Measurements from ENCODE around the gene IQGAP2.
"Not testable (repeated sequence)": the region's sequence is repeated elsewhere in the genome, so short reads cannot be mapped to it uniquely, and the experiment has no call there.

IQGAP2 gene

GRCh38 chr5:76402886-76403765 is at the start of gene IQGAP2:
IQGAP2 (plus strand) TSS chr5:76403285; CDS start chr5:76403546, 261 bp downstream.
- peak; percentile 14 for DNase-seq

- no peak for DNase-seq
Measured at GRCh38 chr5:76356887-76357286, 46.2 kb upstream of the IQGAP2 start.

DNA sequence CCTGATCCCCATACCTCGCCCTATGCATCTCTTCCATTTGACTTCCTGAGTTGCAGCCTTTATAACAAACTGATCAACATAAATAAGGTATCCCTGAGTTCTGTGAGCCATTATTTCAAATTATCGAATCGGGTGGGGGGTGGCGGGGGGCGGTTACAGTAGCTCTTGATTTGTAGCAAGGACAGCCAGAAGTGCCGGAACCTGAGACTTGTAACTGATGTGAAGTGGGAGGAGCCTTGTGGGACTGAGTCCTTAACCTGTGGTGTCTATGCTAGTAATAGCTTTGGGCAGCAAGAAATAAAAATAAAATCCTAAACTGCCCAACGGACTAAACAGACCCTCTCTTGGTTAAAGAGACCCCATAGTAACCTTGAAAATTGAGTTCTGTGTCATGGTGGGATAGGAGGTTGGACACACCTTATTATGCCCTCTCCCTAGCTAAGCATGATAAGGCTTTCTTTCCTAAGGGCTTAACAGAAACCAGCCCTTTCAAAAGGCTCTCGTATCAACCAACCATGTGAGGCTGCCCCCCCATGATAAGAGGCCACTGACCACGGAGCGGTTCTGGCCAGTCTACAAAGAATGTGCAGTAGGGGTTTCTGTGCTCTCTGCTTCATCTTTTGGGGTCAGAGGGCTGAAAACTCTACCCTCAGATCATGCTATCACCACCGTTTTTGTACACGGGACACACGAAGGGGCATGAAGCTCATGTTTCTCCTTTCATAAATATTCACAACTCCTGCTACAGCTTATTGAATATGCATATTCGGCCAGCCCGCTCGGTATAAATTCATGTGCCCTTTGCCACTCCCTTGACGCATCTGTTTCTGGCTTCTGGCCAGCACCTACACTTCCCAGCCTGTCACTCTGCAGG is 39.5 kb upstream of the IQGAP2 start:
- no peak for DNase-seq

GRCh38 chr5:76364226-76364589 is 38.9 kb upstream of the IQGAP2 start:
- DNase-seq: no peak

DNA sequence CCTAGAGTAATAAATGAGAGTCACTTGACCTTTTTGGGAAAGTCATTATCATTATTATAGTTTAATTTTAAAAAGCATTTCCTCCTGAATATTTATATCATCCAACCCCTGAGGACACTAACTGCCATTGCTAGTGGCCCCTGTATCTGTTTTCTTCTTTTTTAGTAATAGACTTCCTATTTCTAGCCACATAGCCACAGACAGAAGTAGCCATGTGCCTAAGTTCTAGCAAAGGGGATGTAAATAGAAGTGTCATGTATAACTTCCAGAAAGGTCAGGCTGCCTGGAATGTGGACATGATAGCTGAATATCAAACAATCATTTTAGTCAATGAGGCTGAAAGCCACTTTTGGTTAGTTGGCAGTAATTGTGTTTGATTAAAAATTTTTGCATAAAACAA is 37.5 kb upstream of the IQGAP2 start:
- DNase-seq: no peak

GRCh38 chr5:76366596-76366995 is 36.5 kb upstream of the IQGAP2 start:
- no peak for DNase-seq

DNA sequence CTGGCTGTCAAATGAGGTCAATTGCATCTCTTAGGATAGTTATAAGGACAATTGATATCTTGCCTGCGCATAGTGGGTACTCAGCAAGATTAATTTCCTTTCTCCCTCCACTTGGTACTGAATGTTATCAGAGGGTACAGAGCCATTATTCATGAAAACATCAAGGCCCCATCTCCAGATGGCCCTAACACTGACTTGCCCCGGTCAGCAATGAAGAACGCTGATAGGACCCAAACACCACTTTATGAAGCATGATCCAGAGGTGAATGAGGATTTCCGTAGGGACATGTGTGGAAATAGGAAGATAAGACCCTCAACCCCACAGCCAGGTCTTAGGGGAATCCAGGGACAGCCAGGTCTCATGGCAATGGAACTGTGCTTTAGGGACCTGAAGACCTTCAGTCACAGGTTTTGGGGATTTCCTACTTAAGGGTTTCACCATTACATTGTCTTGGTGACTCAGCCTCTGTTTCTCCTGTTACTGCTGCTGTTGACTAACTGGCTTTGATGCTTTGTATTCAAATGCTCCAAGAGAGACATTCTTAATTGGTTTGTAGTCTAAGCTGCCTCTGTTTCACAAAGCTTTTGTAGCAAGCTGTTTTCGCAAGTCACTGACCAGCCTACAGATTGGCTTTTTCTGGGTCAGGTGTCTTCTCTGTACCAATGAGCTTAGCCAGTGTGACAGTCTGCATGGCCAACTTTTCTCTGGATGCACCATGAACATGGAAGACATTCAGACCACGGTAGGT is 35.3 kb upstream of the IQGAP2 start:
- DNase-seq: no peak

- no peak for DNase-seq
Measured at GRCh38 chr5:76368941-76369340, 34.1 kb upstream of the IQGAP2 start.

DNA sequence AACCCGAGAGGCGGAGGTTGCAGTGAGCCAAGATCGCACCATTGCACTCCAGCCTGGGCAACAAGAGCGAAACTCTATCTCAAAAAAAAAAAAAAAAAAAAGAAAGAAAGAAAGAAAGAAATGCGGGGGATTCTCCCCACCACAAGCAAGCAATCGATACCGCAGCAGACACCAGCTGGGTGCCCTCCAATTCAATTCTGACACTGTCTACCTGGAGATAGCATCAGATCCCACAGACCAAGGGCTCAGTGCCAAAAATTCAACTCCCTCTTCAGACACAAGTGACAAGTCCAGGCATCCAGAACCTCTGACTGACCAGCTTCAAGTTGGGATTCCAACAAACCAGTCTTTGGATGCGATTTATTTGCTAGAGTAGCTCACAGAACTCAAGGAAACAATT is 33.4 kb upstream of the IQGAP2 start:
- not testable (repeated sequence) for DNase-seq

DNA sequence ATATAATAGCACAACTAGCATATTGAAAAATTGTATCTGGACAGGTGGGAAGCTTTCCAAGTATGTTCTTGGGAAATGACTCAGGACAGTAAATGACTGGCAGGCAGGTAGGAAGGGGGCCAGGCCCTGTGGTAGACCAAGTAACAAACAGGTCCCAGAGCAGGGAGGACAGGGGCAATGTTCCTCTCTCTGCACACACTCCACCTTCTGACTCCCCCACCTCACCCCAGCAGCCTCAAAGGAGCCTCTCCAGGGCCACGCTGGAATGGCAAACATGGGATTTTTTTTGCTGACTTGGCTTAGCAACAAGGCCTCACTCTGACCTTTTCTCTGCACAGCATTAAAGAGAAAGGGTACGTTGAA is 31.1 kb upstream of the IQGAP2 start:
- DNase-seq: no peak

- no peak for DNase-seq
Measured at GRCh38 chr5:76372323-76373054, 30.6 kb upstream of the IQGAP2 start.

GRCh38 chr5:76376148-76376865 is 26.8 kb upstream of the IQGAP2 start:
- no peak for DNase-seq

- DNase-seq: no peak
Measured at GRCh38 chr5:76376866-76377230, 26.2 kb upstream of the IQGAP2 start.

DNA sequence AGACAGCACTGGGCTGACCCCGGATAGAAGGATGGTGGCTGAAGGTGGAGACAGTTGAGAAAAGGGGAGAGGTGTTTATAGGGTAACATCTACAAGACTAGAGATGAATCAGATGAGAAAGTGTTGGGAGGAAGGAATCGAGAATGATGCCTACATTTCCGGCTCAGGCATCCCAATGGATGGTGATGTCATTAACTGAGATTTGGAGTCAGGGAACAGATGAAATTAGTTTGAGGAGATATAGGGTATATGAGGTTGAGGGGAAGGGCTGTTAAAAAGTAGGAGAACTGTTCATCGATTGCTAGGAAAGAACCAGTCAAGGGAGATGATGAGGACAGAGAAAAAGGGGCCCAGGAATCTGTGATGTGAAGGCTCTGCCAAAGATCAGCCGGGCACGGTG is 24.7 kb upstream of the IQGAP2 start:
- DNase-seq: no peak

GRCh38 chr5:76379316-76379715 is 23.8 kb upstream of the IQGAP2 start:
- no peak for DNase-seq

DNA sequence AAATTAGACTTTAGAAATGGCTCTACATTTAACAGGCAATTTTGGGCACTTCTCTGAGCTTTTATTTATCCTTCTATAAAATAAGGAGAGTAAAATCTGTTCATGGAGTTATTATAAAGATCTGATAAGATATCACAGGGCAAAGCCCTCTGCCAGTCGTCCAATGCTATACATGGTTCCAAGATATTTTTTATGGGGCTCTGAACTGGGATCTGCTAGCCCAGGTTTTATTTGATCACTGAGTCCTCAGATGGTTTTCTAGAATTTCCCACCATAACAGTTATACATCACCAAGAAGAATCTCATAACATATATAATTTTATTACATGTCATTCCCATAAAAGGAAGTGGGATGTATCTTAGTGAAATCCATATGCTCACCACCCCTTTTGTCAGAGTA is 23.2 kb upstream of the IQGAP2 start:
- DNase-seq: no peak

- DNase-seq: no peak
Measured at GRCh38 chr5:76380346-76381066, 22.6 kb upstream of the IQGAP2 start.

- DNase-seq: no peak
Measured at GRCh38 chr5:76383126-76383832, 19.8 kb upstream of the IQGAP2 start.

DNA sequence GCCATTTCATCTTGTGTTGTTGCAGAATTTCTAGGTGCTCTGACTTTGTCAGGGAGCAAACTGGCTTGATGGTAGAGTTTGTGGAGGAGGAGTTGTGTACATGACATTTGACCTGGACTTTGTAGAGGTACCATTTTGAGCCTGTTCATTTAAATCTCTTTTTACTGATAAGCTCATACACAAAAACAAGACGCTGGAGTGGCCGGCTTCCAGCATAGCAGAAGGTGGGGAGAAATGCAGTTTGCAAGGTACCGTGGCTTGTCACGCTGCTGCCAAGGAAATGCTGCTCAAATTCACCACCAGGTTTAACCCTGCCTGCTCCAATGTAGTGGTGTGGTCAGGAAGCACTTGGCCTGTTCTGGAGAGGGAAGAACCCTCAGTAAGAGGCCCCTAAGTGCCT is 18.9 kb upstream of the IQGAP2 start:
- DNase-seq: no peak

DNA sequence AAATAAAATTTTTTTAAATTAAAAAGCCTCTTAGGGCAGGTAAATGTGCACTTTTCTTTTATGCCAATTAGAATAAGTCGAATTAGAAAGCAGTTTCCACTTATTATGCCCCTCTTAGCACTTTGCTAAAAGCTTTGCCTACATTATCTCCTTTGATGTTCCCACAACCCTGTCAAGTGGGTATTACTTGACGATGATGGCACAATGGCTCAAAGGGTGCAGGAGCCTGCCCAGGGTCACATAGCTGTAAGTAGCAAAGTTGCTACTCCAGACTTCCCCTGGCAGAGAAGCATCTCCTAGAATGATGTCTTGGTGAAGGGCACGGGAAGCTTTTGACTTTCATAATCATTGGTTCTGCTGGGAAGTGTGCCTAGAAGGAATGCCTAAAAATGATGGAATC is 18.4 kb upstream of the IQGAP2 start:
- no peak for DNase-seq

GRCh38 chr5:76385540-76385939 is 17.5 kb upstream of the IQGAP2 start:
- no peak for DNase-seq

Measured in midbrain (tissue), 1 donor.